Right lobe of liver (tissue), 6 donors: ENCODE results near the gene ACSL3. TPM values are rescaled to one million over a fixed set of nuclear protein-coding genes. Genes with fewer than 3 reads are reported as not detected.

ENCODE experiments used
- ATAC-seq, 4 donors: fragments of 200-7000 bp; cut with Tn5 transposase; one replicate each; pipeline ENCODE4 v1.9.1; 2020; ENCODE audit warnings: mild to moderate bottlenecking in 4 of 4, moderate library complexity in 4 of 4
- DNase-seq, 3 donors: peaks; one replicate each; pipeline ENCODE4 v3.0.0-alpha.2; 2020
- H3K27ac ChIP-seq, 3 donors: fragments of 200-600 bp; one replicate each; pipeline ENCODE4 v1.8.0; 2022
- H3K27me3 ChIP-seq, 2 donors: fragments of 200-600 bp; one replicate each; pipeline ENCODE4 v1.8.0; 2022
- H3K36me3 ChIP-seq, 4 donors: fragments of 200-600 bp; sonication (generic) in 1 of 4; one replicate each; pipeline versions ENCODE4 v1.5.1 to v1.8.0; 2017 to 2022; ENCODE audit warnings: control low read depth in 1 of 4
- H3K4me1 ChIP-seq, 4 donors: fragments of 200-600 bp; sonication (generic) in 1 of 4; one replicate each; pipeline versions ENCODE4 v1.5.1 to v1.8.0; 2017 to 2022; ENCODE audit warnings: control low read depth in 1 of 4
- H3K4me3 ChIP-seq, 3 donors: fragments of 200-600 bp; one replicate each; pipeline ENCODE4 v1.8.0; 2022
- H3K9me3 ChIP-seq, 4 donors: fragments of 200-600 bp; sonication (generic) in 1 of 4; one replicate each; pipeline versions ENCODE4 v1.5.1 to v1.8.0; 2017 to 2022; ENCODE audit warnings: control low read depth in 1 of 4
- POLR2A ChIP-seq: fragments of 450-650 bp; IDR thresholded peaks from one replicate; pipeline ENCODE4 v1.6.1; 2017; ENCODE audit warnings: antibody characterized with exemption, mild to moderate bottlenecking
- WGBS: methylation state at CpG from one replicate; pipeline ENCODE4 v1.1.6; 2018; ENCODE audit warnings: low coverage, low lambda C conversion rate; ENCODE audit not compliant: insufficient coverage; ENCODE audit errors: missing lambda C conversion rate; 5-methylcytosine and 5-hydroxymethylcytosine counted together
- intact Hi-C, 2 donors: fragments of 100-400 bp; cut with DNase I; formaldehyde crosslinking; loops; one replicate each; pipeline versions ENCODE4 v1.11.2 to v1.14.1; 2022
- total RNA-seq, 6 experiments: library from RNA; depleted of rRNA in 2 of 6; stranded (reverse); fragments of >200 nt in 2 of 6; fragmentation: NEBNext Ultra II Directional in 3 of 6; extraction: Animal tissue kit (Norgen Biotek cat#: 25700) in 3 of 6; gene quantifications; one replicate each; pipeline versions ENCODE4 v1.1.0 to v1.2.4, GENCODE V29; 2016 to 2023
- TF ChIP-seq, protein P1 (sequence below), 4 donors: fragments of 200-600 bp in 3 of 4; fragments of 450-650 bp in 1 of 4; IDR thresholded peaks; one replicate each; pipeline versions ENCODE4 v1.5.1 to v1.8.0; 2016 to 2022; ENCODE audit warnings: antibody characterized with exemption in 4 of 4, mild to moderate bottlenecking in 2 of 4
- donor health status: DM: no; HTN: yes; CAD: no.
- donor health status: DM: no; HTN: no; CAD: no.
- donor health status: DM: no; HTN: no; CAD: no.
- donor health status: DM: no; HTN: yes; CAD: no.
- donor health status: DM: no; HTN: yes; CAD: no.

ACSL3 gene
- total RNA-seq, 6 experiments from 2014 or later = 31.1 to 73.0 (median 49.9) TPM

- DNase-seq (no peak), ATAC-seq (no peak)
- H3K4me3 ChIP-seq = no peak overlapping the region
- no peaks in the 10 kb centered on the region for H3K36me3 ChIP-seq
- no peak overlapping the region for H3K27ac ChIP-seq
- intact Hi-C loops = no loop called here
- H3K9me3 ChIP-seq = no peaks in the 10 kb centered on the region
- 83% methylated on average over 5 of the region's 6 CpGs for WGBS
- TF ChIP-seq POLR2A = no peak
- TF ChIP-seq, protein P1, sequence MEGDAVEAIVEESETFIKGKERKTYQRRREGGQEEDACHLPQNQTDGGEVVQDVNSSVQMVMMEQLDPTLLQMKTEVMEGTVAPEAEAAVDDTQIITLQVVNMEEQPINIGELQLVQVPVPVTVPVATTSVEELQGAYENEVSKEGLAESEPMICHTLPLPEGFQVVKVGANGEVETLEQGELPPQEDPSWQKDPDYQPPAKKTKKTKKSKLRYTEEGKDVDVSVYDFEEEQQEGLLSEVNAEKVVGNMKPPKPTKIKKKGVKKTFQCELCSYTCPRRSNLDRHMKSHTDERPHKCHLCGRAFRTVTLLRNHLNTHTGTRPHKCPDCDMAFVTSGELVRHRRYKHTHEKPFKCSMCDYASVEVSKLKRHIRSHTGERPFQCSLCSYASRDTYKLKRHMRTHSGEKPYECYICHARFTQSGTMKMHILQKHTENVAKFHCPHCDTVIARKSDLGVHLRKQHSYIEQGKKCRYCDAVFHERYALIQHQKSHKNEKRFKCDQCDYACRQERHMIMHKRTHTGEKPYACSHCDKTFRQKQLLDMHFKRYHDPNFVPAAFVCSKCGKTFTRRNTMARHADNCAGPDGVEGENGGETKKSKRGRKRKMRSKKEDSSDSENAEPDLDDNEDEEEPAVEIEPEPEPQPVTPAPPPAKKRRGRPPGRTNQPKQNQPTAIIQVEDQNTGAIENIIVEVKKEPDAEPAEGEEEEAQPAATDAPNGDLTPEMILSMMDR (IDR thresholded peaks at IDR 0.05) = no peak
- H3K27me3 ChIP-seq = no peaks in the 10 kb centered on the region
- no peaks in the 10 kb centered on the region for H3K4me1 ChIP-seq
Observed at GRCh38 chr2:222823183-222823930, 37.5 kb upstream of the ACSL3 start.

DNA sequence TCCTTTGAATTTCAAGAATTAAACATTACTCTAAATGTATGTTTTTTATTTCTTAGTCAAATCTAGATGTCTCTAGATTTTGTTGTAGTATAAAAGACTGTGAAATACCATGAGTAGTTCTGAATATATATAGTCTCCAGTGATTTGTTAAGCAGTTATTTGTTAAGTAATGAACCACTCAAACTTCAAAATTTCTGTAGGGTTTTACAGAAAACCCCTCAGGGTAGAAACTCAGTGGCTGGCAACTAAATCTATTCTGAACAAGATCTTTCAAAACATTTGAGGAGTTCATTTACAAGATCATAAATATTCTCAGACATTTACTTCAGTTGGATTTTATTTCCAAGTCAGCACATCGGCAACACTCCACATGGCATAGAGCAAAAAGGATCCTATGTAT is 35.8 kb upstream of the ACSL3 start:
- ATAC-seq = no peak

DNA sequence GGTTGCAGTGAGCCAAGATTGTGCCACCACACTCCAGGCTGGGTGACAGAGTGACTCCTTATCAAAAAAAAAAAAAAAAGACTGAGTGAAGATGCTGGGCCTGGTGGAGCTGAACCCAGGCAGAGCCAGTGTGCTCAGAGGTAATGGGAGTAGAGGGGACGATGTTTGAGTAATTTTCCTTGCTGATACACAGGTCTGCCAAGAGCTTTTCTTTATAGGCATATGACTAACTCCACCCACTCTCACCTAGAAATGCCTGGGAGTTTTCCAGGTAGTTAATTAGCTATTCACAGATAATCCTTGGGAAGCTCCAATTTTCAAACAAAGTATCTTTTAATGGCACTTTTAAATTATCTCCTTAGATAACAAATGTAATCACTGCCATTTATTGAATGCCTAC is 33.4 kb upstream of the ACSL3 start:
- TF ChIP-seq POLR2A = no peak
- TF ChIP-seq, protein P1 (IDR thresholded peaks at IDR 0.05) = no peak
- intact Hi-C loops = no loop called here
- no peak overlapping the region for H3K4me3 ChIP-seq
- no peaks in the 10 kb centered on the region for H3K4me1 ChIP-seq
- 100% methylated on average over 1 of the region's 1 CpG for WGBS
- no peaks in the 10 kb centered on the region for H3K27me3 ChIP-seq
- H3K36me3 ChIP-seq = no peaks in the 10 kb centered on the region
- no peak overlapping the region for H3K27ac ChIP-seq
- no peak for ATAC-seq
- no peaks in the 10 kb centered on the region for H3K9me3 ChIP-seq
- no peak for DNase-seq

More for the DNA sequence above, 35.8 kb upstream of the ACSL3 start:
- WGBS = 54% methylated on average over 1 of the region's 1 CpG
- TF ChIP-seq, protein P1 (IDR thresholded peaks at IDR 0.05) = no peak
- no peak for TF ChIP-seq POLR2A
- no peak overlapping the region for H3K27ac ChIP-seq
- no peaks in the 10 kb centered on the region for H3K9me3 ChIP-seq
- no peak for DNase-seq
- H3K36me3 ChIP-seq = no peaks in the 10 kb centered on the region
- no peaks in the 10 kb centered on the region for H3K4me1 ChIP-seq
- no peak overlapping the region for H3K4me3 ChIP-seq
- H3K27me3 ChIP-seq = no peaks in the 10 kb centered on the region
- intact Hi-C loops = no loop called here

DNA sequence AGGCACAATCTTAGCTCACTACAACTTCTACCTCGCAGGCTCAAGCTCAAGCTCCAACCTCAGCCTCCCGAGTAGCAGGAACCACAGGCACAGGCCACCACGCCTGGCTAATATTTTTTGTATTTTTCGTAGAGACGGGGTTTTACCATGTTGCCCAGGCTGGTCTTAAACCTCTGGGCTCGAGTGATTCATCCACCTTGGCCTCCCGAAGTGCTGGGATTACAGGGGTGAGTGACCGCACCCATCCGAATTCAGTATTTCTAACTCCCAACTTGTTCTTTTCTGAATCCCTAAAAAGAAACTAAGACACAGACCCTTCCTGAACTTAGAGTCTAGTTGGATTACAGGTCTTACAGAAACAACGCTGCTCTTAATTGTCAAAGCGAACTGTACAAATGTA is 32.3 kb upstream of the ACSL3 start:
- H3K4me1 ChIP-seq = no peaks in the 10 kb centered on the region
- ATAC-seq (no peak), DNase-seq (no peak)
- WGBS = 83% methylated on average over 10 of the region's 11 CpGs
- H3K27me3 ChIP-seq = no peaks in the 10 kb centered on the region
- H3K36me3 ChIP-seq = no peaks in the 10 kb centered on the region
- H3K4me3 ChIP-seq = no peak overlapping the region
- no peaks in the 10 kb centered on the region for H3K9me3 ChIP-seq
- no peak overlapping the region for H3K27ac ChIP-seq
- intact Hi-C loops = no loop called here
- TF ChIP-seq POLR2A = no peak
- TF ChIP-seq, protein P1 (IDR thresholded peaks at IDR 0.05) = no peak
